Loucy (cell line): ENCODE measurements around the gene RNF126.

ENCODE experiments used
- H2AFZ ChIP-seq: fragments of 200-600 bp; sonication (generic); 2 replicates; pipeline ENCODE4 v1.6.0; 2016; ENCODE audit warnings: antibody characterized with exemption, mild to moderate bottlenecking, low read length, moderate library complexity
- H3F3A ChIP-seq: fragments of 200-600 bp; 2 replicates; pipeline ENCODE4 v1.6.0; 2016; ENCODE audit warnings: antibody characterized with exemption, low read depth, mild to moderate bottlenecking
- H3K27me3 ChIP-seq: fragments of 200-600 bp; sonication (generic); 2 replicates; pipeline ENCODE4 v1.6.1; 2014; ENCODE audit warnings: low read length, mild to moderate bottlenecking; ENCODE audit not compliant: insufficient read depth, poor library complexity, severe bottlenecking
- H3K36me3 ChIP-seq: fragments of 200-600 bp; sonication (generic); 2 replicates; pipeline ENCODE4 v1.6.1; 2016; ENCODE audit warnings: low read length; ENCODE audit not compliant: insufficient read depth
- H3K4me1 ChIP-seq: fragments of 200-600 bp; sonication (generic); 2 replicates; pipeline ENCODE4 v1.5.1; 2014; ENCODE audit warnings: low read length, mild to moderate bottlenecking; ENCODE audit not compliant: insufficient read depth, poor library complexity, severe bottlenecking
- H3K4me2 ChIP-seq: fragments of 200-600 bp; sonication (generic); 2 replicates; pipeline ENCODE4 v1.6.0; 2014; ENCODE audit warnings: antibody characterized with exemption, low read length, low read depth, mild to moderate bottlenecking; ENCODE audit not compliant: poor library complexity, severe bottlenecking
- H3K4me3 ChIP-seq: fragments of 200-600 bp; sonication (generic); 2 replicates; pipeline ENCODE4 v1.5.1; 2014; ENCODE audit warnings: low read length, mild to moderate bottlenecking, mixed read lengths; ENCODE audit not compliant: poor library complexity, severe bottlenecking
- H3K79me2 ChIP-seq: fragments of 200-600 bp; sonication (generic); 2 replicates; pipeline ENCODE4 v1.6.1; 2014; ENCODE audit warnings: low read length; ENCODE audit not compliant: insufficient read depth
- H3K9ac ChIP-seq: fragments of 200-600 bp; sonication (generic); 2 replicates; pipeline ENCODE4 v1.6.0; 2014; ENCODE audit warnings: mild to moderate bottlenecking, low read depth, low read length, moderate library complexity; ENCODE audit not compliant: poor library complexity, severe bottlenecking
- H3K9me2 ChIP-seq: fragments of 200-600 bp; sonication (generic); replicated peaks from 2 replicates; pipeline ENCODE4 v1.6.1; 2016; ENCODE audit warnings: low read depth, low read length, mixed read lengths
- H3K9me3 ChIP-seq: fragments of 200-600 bp; sonication (generic); 2 replicates; pipeline ENCODE4 v1.6.1; 2014; ENCODE audit warnings: mild to moderate bottlenecking, antibody characterized with exemption, low read length, low read depth; ENCODE audit not compliant: insufficient read depth
- H4K20me1 ChIP-seq: fragments of 200-600 bp; sonication (generic); 2 replicates; pipeline ENCODE4 v1.6.0; 2014; ENCODE audit warnings: antibody characterized with exemption, low read length, mild to moderate bottlenecking; ENCODE audit not compliant: insufficient read depth, poor library complexity, severe bottlenecking
- EZH2phosphoT487 ChIP-seq: fragments of 200-600 bp; IDR thresholded peaks from 2 replicates; pipeline ENCODE4 v1.6.1; 2018; ENCODE audit warnings: antibody characterized with exemption, mild to moderate bottlenecking, moderate library complexity, borderline replicate concordance
- TF ChIP-seq, protein P1 (sequence below): fragments of 200-600 bp; sonication (generic); conservative IDR thresholded peaks from 2 replicates; pipeline ENCODE4 v1.5.1; 2014; ENCODE audit warnings: mild to moderate bottlenecking, antibody characterized with exemption, low read length

RNF126 gene

DNA sequence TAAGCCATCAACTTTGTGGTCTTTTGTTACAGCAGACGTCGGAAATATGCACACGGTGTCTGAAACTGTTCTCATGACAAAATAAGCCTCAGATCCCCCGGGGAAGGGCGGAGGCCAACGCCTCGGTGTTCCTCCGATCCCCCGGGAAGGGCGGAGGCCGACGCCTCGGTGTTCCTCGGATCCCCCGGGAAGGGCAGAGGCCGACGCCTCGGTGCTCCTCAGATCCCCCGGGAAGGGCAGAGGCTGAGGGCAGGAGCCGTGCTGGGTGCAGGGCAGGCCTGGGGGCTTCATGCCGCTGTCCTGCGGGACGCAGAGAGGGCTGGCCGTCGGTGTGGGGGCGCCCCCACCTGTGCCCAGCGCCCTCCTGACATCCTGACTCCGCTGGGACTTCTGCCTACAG is 18.7 kb downstream of the RNF126 start:
- no peak overlapping the region for H3K4me3 ChIP-seq
- H4K20me1 ChIP-seq = peaks cover 3% of the 10 kb centered on the region
- H2AFZ ChIP-seq = no peak overlapping the region
- TF ChIP-seq, protein P1, sequence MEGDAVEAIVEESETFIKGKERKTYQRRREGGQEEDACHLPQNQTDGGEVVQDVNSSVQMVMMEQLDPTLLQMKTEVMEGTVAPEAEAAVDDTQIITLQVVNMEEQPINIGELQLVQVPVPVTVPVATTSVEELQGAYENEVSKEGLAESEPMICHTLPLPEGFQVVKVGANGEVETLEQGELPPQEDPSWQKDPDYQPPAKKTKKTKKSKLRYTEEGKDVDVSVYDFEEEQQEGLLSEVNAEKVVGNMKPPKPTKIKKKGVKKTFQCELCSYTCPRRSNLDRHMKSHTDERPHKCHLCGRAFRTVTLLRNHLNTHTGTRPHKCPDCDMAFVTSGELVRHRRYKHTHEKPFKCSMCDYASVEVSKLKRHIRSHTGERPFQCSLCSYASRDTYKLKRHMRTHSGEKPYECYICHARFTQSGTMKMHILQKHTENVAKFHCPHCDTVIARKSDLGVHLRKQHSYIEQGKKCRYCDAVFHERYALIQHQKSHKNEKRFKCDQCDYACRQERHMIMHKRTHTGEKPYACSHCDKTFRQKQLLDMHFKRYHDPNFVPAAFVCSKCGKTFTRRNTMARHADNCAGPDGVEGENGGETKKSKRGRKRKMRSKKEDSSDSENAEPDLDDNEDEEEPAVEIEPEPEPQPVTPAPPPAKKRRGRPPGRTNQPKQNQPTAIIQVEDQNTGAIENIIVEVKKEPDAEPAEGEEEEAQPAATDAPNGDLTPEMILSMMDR = no peak
- no peak for TF ChIP-seq EZH2phosphoT487
- no peaks in the 10 kb centered on the region for H3F3A ChIP-seq
- no peaks in the 10 kb centered on the region for H3K27me3 ChIP-seq
- no peaks in the 10 kb centered on the region for H3K9me3 ChIP-seq
- no peaks in the 10 kb centered on the region for H3K4me1 ChIP-seq
- H3K9ac ChIP-seq = no peak overlapping the region
- peaks cover 35% of the 10 kb centered on the region; the same call in 1 of the 2 replicates for H3K36me3 ChIP-seq
- H3K4me2 ChIP-seq = no peak overlapping the region
- no peaks in the 10 kb centered on the region for H3K79me2 ChIP-seq
- H3K9me2 ChIP-seq = no peaks in the 10 kb centered on the region

DNA sequence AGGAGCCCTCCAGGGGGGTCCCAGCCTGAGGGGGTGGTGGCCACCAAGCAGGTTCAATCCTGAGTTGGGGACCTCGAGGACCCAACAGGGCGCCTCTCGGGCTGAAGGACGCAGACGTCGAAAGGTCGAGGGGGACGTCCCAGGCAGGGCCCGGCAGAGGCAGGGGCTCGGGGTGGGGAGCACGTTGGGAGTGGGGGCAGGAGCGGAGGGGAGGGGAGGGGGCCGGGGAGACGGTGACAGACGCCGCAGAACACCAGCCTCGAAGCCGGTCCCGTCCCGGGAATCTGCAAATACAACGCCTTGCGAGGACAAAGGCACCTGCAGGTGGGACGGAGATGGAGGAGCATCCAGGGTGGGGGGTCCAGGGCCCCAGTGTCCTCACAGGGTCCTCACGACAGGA is 19.3 kb downstream of the RNF126 start:
- no peaks in the 10 kb centered on the region for H3F3A ChIP-seq
- H4K20me1 ChIP-seq = peaks cover 3% of the 10 kb centered on the region
- H3K4me2 ChIP-seq = no peak overlapping the region
- H3K9me3 ChIP-seq = no peaks in the 10 kb centered on the region
- no peak overlapping the region for H3K4me3 ChIP-seq
- no peaks in the 10 kb centered on the region for H3K4me1 ChIP-seq
- peaks cover 29% of the 10 kb centered on the region; the same call in 1 of the 2 replicates for H3K36me3 ChIP-seq
- no peaks in the 10 kb centered on the region for H3K79me2 ChIP-seq
- no peak overlapping the region for H3K9ac ChIP-seq
- no peak overlapping the region for H2AFZ ChIP-seq
- TF ChIP-seq EZH2phosphoT487 = no peak
- no peaks in the 10 kb centered on the region for H3K9me2 ChIP-seq
- H3K27me3 ChIP-seq = no peaks in the 10 kb centered on the region

- H3K36me3 ChIP-seq = peaks cover 24% of the 10 kb centered on the region; the same call in 1 of the 2 replicates
These were observed 20.0 kb downstream of the RNF126 start for GRCh38 chr19:642767-643727.

More at GRCh38 chr19:642767-643727, 20.0 kb downstream of the RNF126 start:
- Histone ChIP-seq H3K9me2 (no peaks in the 10 kb centered on the region), H4K20me1 (peaks cover 3% of the 10 kb centered on the region), H3K4me1 (no peaks in the 10 kb centered on the region), H3K9me3 (no peaks in the 10 kb centered on the region), H3K9ac (no peak overlapping the region), H3K27me3 (no peaks in the 10 kb centered on the region), H2AFZ (no peak overlapping the region), H3K4me2 (no peak overlapping the region), H3F3A (no peaks in the 10 kb centered on the region), H3K4me3 (no peak overlapping the region), H3K79me2 (no peaks in the 10 kb centered on the region)
- no peak for TF ChIP-seq EZH2phosphoT487
- TF ChIP-seq, protein P1 = no peak
